Gastroesophageal sphincter (tissue), 3 donors: ENCODE measurements around the gene FHIT.

Experiments
- CTCF ChIP-seq, 4 experiments: fragments of 200-600 bp in 2 of 4; fragments of 450-650 bp in 2 of 4; sonication (generic) in 1 of 4; IDR thresholded peaks; one replicate each; pipeline ENCODE4 v1.5.1; 2017 to 2019; ENCODE audit warnings: antibody characterized with exemption in 4 of 4, mild to moderate bottlenecking in 2 of 4, moderate library complexity in 2 of 4
- POLR2A ChIP-seq, 2 donors: fragments of 450-650 bp; IDR thresholded peaks; one replicate each; pipeline ENCODE4 v1.6.1; 2017; ENCODE audit warnings: antibody characterized with exemption in 2 of 2, mild to moderate bottlenecking in 2 of 2, moderate library complexity in 1 of 2
- POLR2AphosphoS5 ChIP-seq: sonication (generic); formaldehyde crosslinking; IDR thresholded peaks from one replicate; pipeline ENCODE4 v1.6.1; 2017; ENCODE audit warnings: antibody characterized with exemption

- TF ChIP-seq CTCF (IDR thresholded peaks at IDR 0.05) (no peak), POLR2A (IDR thresholded peaks at IDR 0.05) (no peak), POLR2AphosphoS5 (no peak)
Observed at GRCh38 chr3:60316121-60316797, 935.0 kb downstream of the FHIT start.
